CD4-positive, alpha-beta T cell treated with Interleukin-6 for 4 hours (primary cell): ENCODE measurements around the gene HNRNPF.

ENCODE experiments used
- DNase-seq: peaks from one replicate; pipeline ENCODE4 v3.0.0-alpha.2; 2020; ENCODE audit warnings: mixed read lengths

Gene HNRNPF

DNA sequence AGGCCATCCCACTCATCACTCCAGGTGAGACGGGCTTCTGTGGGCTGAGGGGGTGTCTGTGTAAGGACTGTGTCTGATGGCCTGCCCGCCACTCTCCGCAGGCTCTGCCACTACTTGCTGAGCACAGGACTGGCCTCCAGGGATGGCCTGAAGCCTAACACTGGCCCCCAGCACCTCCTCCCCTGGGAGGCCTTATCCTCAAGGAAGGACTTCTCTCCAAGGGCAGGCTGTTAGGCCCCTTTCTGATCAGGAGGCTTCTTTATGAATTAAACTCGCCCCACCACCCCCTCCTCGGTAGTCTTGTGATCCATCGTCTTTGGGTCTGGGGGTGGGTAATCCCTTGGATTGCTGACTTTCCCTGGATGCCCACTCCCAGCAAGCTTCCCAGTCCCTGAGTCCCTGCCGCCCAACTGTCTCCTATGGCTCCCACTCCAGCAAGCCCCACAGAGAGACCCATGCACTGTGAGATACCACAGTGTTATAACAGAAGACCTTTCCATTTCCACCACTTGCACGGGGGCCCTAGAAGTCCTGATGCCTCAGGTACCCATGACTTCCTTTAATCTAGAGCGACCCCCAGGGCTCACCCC, 32.8 kb downstream of the HNRNPF start:
- DNase-seq = no peak

DNA sequence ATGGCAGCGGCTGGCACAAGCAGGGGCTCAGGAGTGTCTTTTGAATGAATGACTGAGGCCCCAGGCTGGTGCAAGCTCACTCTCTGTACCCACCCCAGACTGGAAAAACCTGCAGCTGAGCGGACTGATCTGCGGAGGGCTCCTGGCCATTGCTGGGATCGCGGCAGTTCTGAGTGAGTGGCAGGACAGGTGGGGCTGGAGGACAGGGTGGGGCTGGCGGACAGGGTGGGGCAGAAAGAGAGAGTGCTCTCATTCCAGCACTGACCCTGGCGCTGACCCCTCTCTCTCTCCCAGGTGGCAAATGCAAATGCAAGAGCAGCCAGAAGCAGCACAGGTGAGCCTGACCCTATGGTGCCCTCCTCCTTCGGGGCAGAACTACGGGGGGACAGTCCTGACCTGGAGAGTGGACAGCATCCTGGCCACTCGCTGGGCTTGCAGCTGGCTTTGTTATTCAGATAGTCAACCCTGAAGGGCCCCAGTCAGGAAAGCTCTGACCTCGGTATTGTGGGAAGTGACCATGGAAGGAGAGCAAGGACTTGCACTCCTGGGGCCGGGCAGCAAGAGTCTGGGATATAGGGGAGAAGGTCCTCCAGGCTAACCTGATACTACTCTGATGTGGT, 33.5 kb downstream of the HNRNPF start:
- no peak for DNase-seq

DNA sequence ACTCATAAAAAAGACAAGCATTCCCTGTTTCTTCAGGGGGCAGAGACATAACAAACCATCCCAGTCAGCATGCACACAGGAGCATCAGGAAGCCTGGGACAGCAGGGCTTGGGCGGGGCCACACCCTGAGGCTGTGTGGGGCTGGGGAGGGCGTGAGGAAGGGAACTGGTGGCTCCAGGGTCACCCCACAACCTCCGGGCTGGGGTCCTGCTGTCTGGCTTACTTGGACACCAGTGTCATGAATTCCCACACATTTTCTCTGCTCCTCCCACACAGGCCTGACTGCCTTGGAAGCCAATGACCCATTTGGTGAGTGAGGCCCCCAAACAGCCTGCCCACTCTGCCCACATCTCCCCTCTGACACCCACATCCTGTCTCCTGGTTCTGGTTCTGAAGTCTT, 34.8 kb downstream of the HNRNPF start:
- DNase-seq = no peak

DNA sequence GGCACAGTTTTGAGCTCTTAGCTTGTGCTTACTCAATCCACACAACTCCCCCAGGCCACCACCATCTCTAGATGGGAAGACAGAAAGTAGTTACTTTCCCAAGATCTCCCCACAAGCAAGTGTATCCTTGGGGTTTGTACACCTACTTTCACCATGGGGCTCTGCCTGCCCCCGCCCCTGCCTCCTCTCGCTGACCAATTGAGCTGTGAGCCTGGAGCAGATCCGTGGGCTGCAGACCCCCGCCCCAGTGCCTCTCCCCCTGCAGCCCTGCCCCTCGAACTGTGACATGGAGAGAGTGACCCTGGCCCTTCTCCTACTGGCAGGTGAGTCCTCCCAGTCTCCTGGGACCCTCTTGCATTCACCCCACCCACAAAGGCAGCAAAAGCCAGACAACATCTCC, 35.5 kb downstream of the HNRNPF start:
- no peak for DNase-seq

DNA sequence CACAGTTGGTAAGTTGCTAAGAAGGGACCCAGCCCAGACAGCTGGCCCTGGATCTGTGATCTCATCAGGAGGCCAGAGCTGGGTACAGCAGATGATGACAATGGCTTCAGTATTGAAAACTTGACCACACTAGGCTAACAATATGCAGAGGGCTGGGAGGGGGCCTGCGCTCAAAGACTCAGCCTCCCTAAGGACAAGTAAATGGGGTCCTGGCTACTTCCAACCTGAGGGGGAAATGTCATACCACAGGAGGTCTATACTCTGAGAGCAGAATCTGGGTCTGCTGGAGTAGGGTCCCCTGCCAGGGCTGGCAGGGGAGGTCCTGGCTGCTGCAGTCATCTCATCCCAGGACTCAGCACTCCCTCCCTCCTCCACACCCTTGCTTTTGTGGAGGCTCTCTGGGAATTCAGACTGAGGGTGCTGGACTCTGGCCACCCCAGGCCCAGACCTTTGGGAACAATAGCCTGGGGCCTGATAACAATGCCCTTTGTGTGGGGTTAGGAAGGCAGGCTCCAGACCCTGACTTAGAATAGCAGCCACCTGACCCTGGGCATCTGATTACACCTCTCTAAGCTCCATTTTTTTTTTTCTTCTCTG, 36.1 kb downstream of the HNRNPF start:
- no peak for DNase-seq

DNA sequence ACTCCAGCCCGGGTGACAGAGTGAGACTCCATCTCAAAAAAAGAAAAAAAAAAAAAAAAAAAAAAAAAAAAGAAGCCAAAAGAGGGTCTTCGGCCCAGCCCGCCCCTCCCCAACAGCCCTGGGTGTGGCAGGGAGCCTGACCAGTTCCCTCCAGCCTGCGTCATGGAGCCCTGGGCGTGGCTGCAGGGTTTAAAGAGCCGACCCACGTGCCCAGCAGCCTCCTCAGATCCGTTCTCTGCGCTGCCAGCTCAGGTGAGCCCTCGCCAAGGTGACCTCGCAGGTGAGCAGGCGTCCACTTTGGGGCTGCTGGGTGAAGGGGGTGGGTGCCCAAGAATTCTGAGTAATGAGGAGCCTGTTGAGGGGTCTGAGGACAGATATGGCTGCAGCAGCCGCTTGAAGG, 37.6 kb downstream of the HNRNPF start, which contains the start of gene FXYD4:
Gene FXYD4 (plus strand): TSS at position 219 of the 400 bp plus-strand sequence. CDS start 2,111 bp downstream, outside the sequence.
- no peak for DNase-seq

DNA sequence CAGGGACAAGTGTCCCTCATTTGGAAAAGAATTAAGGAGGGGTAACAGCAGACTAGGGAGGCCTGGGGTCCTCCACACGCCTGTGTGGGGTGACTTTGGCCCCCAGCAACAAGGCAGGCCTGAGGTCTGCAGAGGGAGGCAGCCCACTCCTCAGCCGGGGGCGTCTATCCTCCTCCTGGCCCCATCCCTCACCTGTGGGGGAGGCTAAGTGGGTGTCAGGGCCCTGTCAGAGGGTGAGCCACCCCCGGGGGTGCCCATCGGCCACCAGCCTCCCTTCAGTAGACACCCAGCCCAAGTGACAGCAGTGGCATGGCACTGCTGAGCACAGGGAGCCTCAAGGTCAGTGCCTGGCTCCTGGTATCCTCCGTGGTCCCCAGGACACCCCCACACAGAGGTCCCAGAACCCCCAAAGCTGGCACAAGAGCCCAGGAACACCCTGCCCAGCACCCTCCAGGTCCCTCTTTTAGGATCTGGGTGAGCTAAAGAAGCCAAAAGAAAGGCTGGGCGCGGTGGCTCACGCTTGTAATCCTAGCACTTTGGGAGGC, 38.2 kb downstream of the HNRNPF start:
- DNase-seq = no peak

DNA sequence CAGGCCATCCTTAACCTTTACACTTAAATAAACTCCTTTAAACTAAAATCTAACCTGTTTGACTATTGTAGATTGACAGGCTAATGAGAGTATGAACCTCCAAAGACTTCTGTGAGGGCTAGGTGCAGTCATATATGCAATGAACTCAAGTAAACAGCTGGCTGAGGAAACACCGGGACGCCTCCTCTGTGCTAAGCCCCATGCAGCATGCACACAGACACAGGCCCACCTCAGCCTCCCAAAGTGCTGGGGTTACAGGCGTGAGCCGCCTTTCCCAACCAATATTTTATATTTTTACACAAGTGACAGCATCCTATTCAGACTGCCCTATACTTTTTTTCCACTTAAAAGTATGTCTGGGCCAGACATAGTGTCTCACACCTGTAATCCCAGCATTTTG, 39.1 kb downstream of the HNRNPF start:
- no peak for DNase-seq

DNA sequence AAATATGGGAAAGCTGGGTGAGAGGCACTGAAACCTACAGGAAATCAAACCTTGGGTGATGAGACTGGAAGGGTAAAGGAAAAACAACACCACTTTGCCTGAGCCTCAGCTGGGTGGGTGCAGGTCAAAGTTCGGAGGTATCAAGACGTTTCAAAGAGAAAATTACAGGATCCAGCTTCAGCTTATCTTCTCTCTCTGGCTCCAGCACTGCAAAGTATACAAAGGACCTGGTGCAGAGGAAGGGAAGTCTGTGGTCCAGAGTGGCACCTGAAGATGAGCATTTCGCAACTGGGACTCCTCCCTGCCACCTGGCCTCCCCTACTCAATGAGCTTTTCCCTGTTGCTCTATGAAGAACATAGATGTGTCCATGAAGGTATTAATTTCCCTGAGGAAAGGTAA, 44.0 kb downstream of the HNRNPF start:
- DNase-seq = no peak

DNA sequence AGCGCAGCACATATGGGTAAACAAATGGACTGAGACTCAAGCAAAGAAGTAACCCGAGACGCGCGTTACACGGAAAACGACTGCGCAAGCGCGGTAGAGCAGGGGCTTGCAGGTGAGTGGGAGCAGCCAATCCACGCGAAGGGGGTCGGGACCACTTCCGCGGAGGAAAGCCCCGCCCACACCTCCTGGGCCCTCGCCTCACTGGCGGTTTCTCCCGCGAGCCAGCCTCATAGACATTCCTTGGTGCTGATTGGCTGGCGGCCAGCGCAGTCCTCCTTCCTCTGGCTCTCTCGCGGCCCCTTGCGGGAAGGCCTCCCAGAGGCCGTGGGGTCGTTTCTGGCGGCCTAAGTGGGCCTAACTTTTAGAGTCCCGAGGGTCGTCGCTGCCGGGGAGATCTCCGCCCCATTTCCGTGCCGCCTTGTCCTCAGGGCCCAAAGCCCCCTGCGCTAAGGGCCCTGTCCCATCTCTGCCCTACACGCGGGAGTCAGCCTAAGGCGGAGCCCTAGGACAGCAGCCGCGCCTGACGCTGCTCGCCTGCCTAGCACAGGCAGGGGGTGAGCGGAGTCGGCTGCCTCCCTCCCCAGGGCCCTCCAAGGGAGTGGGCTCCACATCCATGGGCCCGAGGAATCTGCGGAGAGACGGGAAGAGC, 46.7 kb downstream of the HNRNPF start:
- DNase-seq = peak; percentile 100

DNA sequence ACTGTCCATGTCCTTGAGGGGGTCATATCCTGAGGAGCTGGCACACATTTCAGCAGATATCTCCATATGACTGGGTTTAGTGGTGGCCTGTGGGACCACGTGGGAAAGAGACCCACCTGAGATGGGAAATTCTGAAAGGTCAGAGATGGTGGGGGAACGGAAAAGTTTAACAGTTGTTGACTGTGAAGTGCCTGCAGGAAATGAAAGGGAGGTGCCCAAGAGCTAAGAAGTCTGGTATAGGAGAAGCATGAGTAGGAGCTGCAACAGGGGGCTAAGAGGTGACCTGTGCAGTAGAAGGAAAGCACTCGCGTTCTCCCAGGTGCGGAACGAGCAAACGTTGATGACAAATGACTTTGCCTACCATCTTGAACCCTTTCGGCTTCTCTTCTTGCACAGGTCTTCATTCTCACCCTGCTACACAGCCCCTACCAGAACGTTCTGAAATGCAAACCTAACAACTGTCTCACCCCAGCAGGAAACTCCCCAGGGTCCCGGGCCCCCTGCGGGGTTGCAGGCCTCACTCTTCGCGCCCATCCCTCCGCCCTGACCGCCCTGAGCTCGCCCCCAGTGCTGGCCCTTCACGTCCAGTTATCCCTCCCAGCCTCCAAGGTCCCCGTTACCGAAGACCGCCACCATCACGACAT, 47.3 kb downstream of the HNRNPF start:
- DNase-seq = peak; percentile 30

DNA sequence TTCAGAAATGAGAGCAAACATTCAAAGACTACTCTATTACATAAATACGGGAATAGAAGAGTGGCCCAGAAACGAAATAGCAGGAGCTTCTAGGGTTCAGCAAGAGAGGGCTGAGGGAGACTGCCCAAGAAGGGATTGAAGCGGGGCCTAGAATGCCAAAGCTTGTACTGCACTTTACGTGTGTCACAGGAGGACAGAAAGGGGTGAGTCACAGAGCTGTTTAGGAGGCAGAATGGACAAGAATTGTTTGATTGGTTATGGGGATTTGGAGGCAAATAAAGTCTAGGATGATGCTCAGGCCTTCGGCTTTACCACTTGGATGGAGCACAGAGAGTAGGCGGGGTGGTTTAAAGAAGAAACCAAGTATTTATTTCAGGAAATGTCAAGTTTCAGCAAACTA, 48.9 kb downstream of the HNRNPF start:
- DNase-seq = no peak

DNA sequence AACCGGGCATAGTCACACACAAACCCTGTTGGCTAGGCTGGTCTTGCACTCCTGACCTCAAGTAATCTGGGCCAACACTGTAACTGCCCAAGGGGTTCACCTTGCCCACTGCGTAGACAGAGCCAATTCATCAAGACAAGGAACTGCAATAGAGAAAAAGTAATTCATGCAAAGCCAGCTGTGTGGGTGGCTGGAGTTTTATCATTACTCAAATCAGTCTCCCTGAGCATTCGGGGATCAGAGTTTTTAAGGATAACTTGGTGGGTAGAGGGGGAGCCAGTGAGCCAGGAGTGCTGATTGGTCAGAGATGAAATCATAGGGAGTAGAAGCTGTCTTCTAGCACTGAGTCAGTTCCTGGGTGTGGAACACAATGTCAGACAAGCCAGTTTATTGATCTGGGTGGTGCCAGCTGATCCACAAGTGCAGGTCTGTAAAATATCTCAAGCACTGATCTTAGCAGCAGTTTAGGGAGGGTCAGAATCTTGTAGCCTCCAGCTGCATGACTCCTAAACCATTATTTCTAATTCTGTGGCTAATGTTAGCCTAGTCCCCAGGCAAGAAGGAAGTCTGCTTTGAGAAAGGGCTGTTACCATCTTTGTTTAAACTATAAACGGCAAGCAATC, 53.1 kb downstream of the HNRNPF start:
- no peak for DNase-seq

DNA sequence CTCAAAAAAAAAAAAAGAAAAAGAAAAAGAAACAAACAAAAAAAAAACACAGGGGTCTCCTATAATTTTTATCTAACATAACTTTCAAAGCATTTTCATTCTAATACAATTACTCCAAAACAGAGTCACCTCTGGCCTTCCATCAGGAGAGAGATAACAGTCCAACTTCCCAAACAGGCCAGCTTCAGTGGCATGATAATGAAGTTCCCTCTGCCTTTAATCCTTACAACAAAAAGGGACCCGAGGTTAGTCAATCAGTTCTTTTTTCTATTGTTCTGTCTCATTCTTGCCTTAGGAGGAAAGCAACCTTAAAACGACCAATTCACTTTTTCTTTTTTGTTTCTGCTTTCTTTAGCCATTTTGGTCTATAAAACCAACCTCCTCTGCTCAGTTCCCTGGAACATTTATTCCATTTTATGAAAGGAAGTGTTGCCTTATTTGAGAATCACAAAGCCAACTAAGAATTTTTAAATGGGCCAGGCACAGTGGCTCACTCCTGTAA, 54.1 kb downstream of the HNRNPF start:
- no peak for DNase-seq

DNA sequence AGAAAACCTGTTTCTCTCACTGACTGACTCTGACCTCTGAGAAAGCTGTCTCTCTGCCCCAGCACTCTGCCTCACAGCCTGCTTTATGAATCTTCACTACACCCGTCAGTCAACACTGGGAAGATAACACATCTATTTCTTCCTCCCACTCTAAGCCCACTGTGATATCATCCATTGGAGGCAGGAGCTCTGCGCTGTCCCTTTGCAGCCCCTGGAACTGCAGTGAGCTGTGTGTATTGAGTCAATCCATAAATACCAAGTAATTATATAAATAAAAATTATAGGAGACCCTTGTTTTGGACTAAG, 54.7 kb downstream of the HNRNPF start:
- DNase-seq = no peak

DNA sequence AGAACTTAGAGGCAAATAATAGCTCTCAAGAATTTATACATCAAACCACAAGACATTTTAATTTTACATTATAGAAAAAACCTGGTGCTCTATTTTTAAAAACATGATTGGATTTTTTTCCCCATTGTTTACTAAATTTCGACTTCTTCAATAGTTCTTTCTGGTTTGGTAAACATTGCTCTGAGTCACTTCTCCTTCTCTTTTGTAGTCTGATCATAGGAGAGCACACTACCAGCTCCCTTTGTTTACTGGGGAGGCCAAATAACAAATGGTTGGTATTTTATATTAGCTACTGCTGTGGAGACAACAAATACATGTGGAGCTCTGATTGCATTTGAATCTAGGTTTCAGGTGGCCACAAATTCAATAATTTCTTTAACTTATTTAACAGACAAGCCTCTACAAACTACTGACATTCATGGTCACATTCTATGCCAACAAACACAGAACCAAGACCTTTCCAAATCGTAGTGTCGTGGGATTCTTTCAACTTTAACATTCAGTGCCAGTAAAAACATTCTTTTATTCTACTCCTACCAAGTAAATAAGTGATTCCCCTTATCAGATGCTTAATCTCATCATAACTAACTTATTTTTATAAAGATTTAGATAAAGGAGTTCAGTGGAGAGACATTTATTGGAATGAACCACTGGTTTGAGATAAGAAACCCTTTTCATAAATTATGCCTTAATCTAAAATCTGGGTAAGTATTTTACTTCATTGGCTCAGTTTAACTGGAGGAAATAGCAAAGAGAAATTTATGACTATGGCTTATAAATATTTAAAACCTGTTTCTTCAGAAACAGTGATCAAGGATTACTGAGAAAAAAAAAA, 55.3 kb downstream of the HNRNPF start:
- DNase-seq = no peak

DNA sequence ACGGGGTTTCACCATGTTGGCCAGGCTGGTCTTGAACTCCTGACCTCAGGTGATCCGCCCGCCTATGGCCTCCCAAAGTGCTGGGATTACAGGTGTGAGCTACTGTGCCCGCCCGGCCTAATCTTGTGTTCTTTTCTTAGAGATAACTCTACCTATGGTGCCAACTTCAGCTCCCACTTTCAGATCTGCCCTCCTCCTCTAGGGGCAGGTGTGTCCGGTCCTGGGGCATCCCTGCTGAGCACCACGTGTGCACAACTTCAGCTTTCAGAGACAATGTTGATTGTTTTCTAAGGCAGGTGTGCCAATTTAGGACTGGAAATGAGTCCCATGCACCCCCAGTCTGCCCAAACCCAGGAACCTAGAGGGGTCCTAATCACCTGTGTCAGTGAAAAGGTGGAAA, 56.0 kb downstream of the HNRNPF start:
- DNase-seq = no peak

DNA sequence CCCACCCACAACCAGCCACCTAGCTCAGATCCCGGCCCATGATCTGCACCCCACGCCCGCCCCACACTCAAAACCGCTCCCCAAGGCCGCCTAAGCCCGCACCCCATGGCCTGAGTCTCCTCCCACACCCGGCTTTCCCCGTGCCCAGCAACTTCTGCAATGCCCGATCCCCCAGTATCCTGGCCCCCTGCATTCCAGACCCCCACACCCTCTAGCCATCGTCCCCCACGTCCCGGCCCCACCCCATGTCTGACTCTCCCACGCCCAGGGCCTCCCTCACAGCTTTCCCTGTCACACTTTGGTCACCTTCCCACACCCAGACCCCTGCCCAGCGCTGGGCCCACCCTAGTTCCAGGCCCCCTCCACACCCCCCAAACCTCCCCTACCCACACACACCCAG, 57.7 kb downstream of the HNRNPF start:
- no peak for DNase-seq

DNA sequence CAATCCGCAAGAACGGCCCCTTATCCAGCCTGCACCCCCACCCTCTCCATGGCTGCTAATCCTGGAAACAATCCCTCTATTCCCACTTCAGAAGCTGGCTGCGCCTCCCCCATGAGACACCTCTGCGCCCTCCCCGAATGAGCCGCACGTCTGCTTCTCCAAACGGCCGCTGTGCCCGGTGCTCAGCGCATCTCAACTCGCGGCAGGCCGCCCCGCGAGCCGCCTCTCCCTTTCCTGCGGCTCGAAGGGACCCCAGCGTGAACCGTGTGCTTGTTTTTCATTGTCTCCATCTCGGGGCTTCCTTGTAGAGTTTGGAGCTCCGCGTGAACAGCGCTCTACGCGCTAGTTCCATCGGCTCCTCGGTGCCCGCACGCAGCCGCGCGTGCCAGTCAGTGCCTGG, 58.3 kb downstream of the HNRNPF start:
- no peak for DNase-seq

DNA sequence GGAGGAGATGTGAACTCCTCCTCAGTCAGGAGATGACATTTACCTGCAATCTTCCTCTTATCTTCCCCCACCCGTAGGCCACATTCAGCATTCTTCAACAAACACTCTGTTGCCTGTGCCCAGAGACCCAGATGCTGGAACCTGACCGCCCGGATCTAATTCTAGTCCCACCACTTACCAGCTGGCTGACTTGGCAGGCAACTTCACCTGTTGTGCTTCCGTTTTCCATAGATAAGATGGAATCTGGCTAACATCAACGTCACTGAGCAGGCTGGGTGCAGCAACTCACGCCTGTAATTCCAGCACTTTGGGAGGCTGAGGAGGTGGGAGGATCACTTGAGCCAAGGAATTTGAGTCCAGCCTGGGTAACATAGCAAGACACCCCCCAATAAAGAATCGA, 58.8 kb downstream of the HNRNPF start:
- no peak for DNase-seq

DNA sequence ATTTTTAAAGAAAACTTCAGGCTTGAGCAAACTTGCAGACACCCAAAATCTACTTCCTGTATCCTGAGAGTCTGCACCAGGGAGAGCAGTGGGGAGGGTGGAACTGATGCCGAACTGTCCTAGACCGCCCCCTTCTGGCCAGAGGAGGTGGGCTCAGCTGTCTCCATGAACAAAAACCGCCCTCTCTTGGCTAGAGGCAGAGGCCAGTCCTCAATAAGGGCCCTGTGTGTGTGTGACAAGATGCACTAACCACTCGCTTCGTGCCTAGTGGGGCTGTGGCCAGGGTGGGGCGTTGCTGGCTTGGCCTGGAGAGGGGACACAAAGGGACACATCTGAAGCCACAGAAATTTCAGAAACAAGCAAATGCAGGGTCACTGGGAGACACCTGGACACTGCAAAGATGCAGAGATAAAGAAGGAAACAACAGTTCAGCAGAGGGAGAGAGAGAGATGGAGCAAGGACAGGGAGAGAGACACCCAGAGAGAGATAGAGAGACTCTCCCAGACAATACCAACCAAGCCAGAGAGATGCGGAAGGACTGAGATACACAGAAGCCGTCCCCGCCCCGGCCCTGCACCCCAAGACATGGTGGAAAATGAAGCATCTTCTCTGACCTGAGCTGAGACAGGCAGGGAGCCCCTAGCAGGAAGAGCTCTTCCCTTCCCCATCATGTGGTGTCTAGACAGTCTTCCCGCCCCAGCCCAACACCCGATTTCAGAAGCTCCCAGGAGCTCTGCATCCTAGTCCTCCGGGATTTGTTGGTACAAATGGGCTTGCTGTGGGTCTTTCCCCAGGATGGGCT, 60.3 kb downstream of the HNRNPF start:
- peak; percentile 93 for DNase-seq
